Endothelial cell of hepatic sinusoid (primary cell): Measurements from ENCODE around the gene MYH9.

Experiments
- in situ Hi-C: cut with HindIII; loops from 2 replicates; pipeline ENCODE4 v1.10.0; 2017; ENCODE audit warnings: low sequenced_read_pairs

MYH9 gene

GRCh38 chr22:36387709-36387958 is 133 bp downstream of the MYH9 start:
- in situ Hi-C loops = no loop called here

DNA sequence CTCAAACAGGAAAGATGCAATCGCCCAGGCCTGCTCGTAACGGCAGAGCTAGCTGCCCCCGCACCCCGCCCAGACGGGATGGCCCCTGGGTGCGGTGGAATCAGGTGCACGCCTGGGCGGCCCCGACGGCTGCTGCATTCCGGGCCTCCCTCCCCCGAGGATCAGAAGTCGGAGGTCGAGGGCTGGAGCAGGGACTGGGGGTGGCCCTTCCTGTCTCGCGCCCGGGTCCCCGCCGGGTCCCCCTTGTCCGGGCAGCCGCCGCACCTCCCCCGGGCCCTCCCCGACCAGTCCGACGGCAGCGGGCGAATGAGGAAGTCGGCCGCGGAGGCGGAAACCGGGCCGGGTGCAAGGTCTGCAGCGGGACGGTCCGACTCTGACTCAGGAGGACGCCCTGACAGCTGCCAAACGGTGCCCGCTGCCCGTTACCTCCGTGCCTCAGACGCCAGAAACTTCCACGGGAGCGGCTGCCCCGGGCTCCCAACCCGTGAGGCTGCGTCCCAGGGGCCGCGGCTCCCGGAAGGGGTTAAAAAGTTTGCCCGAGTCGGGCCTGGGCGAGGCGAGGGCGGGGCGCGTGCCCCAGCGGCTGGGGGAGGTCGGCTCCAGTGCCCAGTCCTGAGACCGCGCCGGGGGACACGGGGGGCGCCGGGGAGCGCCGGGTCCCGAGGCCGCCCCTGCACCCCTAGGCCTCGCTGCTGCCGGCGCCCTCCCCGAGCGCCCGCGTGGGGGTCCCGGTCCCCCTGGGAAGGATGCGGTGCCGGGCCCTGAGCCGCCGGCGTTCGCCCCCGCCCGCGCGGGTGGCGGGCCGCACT is 663 bp downstream of the MYH9 start:
- in situ Hi-C loops = no loop called here

DNA sequence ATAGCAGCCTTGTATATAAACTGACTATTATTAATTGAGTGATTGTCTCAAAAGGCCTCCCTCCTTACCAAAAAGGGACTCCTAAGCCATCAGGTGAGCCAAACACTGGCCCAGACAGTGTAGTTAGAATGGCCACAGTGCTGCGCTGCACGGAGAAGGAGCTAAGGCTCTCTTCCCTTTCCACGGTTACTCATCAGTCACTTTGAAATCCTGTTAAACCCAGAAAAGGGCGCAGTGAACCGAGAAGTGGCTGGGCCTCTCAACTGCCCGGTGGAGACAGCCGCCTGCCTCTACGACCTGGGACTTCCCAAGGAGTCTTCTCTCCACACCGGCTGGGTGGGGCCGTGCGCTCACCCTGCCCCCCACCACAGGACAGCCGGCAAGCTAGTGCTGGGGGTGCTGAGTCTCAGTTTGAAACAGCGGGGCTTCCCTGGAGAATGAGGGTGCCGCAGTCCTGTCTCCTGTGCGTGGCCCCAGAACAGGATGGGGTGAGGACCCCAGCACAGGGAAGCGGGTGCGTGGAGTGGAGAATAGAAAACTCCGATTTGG is 1.3 kb downstream of the MYH9 start:
- in situ Hi-C loops = no loop called here

GRCh38 chr22:36385491-36386350 is 2.0 kb downstream of the MYH9 start:
- in situ Hi-C loops = no loop called here

- in situ Hi-C loops = no loop called here
These were observed 2.8 kb downstream of the MYH9 start for GRCh38 chr22:36384766-36385481.

- in situ Hi-C loops = no loop called here
These were observed 4.6 kb downstream of the MYH9 start for GRCh38 chr22:36383110-36383581.

GRCh38 chr22:36381513-36382128 is 6.1 kb downstream of the MYH9 start:
- in situ Hi-C loops = no loop called here

GRCh38 chr22:36379593-36380361 is 8.0 kb downstream of the MYH9 start:
- in situ Hi-C loops = no loop called here

DNA sequence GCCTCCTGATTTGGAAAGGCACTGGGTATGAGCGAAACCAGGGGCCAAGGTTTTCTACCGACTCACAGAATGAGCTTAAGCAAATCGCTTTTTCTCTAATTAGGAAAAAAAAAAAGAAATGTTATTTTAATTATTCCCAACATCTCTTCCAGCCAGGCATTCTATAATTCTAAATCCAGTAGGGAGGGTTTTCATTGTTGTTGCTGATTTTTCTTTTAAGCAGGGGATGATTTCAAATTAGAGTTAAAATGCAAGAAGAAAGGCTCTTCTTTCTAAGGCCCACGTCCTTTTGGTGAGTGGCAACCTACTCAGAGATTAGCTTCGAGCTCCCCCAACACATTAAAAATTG is 8.9 kb downstream of the MYH9 start:
- in situ Hi-C loops = no loop called here

- in situ Hi-C loops = no loop called here
These were observed 9.5 kb downstream of the MYH9 start for GRCh38 chr22:36378080-36378868.

GRCh38 chr22:36377022-36377631 is 10.6 kb downstream of the MYH9 start:
- in situ Hi-C loops = no loop called here

- in situ Hi-C loops = no loop called here
These were observed 11.5 kb downstream of the MYH9 start for GRCh38 chr22:36376265-36376664.

- in situ Hi-C loops = no loop called here
These were observed 12.4 kb downstream of the MYH9 start for GRCh38 chr22:36375071-36375980.

- in situ Hi-C loops = no loop called here
These were observed 13.2 kb downstream of the MYH9 start for GRCh38 chr22:36374603-36375024.

DNA sequence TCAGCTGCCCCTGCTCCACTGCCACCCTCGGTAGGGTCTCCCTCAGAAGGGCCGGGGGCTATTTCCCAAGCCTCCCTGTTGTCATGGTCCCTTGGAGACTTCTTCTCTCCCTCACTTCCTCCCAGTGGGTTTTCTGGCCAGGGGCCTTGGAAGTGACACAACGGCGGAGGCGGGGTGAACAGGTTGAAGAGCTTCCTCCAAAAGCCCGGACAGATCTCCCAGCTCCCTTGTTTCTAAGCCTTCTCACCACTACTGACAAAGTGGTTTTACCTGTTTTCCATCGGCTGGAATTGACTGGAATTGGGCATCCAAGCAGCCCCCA is 14.5 kb downstream of the MYH9 start:
- in situ Hi-C loops = no loop called here

- in situ Hi-C loops = no loop called here
These were observed 15.8 kb downstream of the MYH9 start for GRCh38 chr22:36371920-36372319.

DNA sequence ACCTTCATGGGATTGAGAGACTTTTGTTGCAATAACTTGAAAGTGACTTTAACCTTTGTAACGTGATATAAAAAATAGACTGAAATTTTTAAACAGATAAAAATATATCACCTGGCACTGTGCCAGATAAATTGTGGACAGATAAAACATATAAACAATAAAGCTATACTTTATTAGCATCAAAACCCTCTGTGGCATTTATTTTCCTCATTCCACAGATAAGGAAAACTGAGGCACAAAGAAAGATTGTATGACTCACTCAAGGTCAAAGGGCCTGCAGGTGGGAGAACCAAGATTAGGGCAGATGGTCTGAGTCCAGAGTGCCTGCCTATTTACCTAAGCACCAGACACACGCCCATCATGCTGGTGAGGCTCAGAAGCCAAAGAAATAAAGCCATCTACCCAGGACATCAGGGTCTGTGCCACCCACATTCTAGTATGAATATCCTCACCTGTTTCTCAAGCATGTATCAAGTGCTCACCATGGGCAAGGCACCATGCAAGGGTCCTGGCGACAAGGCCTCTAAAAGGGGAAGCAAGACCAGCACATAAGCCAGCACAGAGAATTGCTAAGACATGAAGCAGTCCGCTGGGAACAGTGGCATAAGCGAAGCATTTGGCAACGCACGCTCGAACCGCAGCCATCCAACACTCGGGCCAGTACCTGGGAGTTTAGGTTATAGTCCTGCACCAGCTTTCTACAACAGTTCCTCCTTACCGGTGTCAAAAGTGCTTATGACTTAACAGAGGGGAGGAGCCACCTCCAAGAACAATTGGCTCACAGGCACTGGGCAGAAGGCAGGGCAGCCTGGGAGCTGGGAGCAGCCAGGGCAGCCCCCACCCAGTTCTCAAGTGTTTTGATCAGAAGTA is 17.6 kb downstream of the MYH9 start:
- in situ Hi-C loops = loop anchor here (5.0 kb wide), 1 partner anchor 72 kb away; no protein-coding TSS in a partner anchor
